H9 (cell line): ENCODE data around the gene ITGB8. TPM values are rescaled to one million over a fixed set of nuclear protein-coding genes. Genes with fewer than 3 reads are reported as not detected.

ENCODE experiments used
- DNase-seq: peaks from one replicate; pipeline ENCODE4 v3.0.0-alpha.2; 2017
- H2AFZ ChIP-seq: one replicate; pipeline ENCODE4 v1.6.1; 2013; ENCODE audit warnings: mild to moderate bottlenecking, low read length, control low read depth, moderate library complexity
- H2AK5ac ChIP-seq: 2 replicates; pipeline ENCODE4 v1.6.1; 2013; ENCODE audit warnings: low read length, control low read depth, mixed read lengths; ENCODE audit not compliant: insufficient read length
- H2BK120ac ChIP-seq: one replicate; pipeline ENCODE4 v1.6.1; 2013; ENCODE audit warnings: low read depth, mild to moderate bottlenecking, low read length, control low read depth, inconsistent platforms; ENCODE audit not compliant: poor library complexity, severe bottlenecking
- H2BK12ac ChIP-seq: 2 replicates; pipeline ENCODE4 v1.6.1; 2013; ENCODE audit warnings: low read length, control low read depth, mixed read lengths, low read depth; ENCODE audit not compliant: insufficient read length
- H2BK15ac ChIP-seq: 2 replicates; pipeline ENCODE4 v1.6.1; 2013; ENCODE audit warnings: low read depth, low read length, control low read depth
- H2BK20ac ChIP-seq: one replicate; pipeline ENCODE4 v1.6.1; 2013; ENCODE audit warnings: low read depth, mild to moderate bottlenecking, low read length, control low read depth, inconsistent platforms; ENCODE audit not compliant: poor library complexity, severe bottlenecking
- H2BK5ac ChIP-seq: 2 replicates; pipeline ENCODE4 v1.6.1; 2013; ENCODE audit warnings: low read length, control low read depth, mixed read lengths; ENCODE audit not compliant: insufficient read length
- H3K14ac ChIP-seq: 2 replicates; pipeline ENCODE4 v1.6.1; 2013; ENCODE audit warnings: low read length, control low read depth; ENCODE audit not compliant: insufficient read depth
- H3K18ac ChIP-seq: 2 replicates; pipeline ENCODE4 v1.6.1; 2013; ENCODE audit warnings: low read depth, mild to moderate bottlenecking, mixed read lengths, low read length, control low read depth; ENCODE audit not compliant: insufficient read length
- H3K23ac ChIP-seq: 2 replicates; pipeline ENCODE4 v1.6.1; 2013; ENCODE audit warnings: low read length, control low read depth, mixed read lengths, low read depth; ENCODE audit not compliant: insufficient read length
- H3K23me2 ChIP-seq: 2 replicates; pipeline ENCODE4 v1.6.1; 2013; ENCODE audit warnings: low read depth, mild to moderate bottlenecking, mixed read lengths, low read length, control low read depth; ENCODE audit not compliant: insufficient read length, poor library complexity, severe bottlenecking
- H3K27ac ChIP-seq: 2 replicates; pipeline ENCODE4 v1.5.1; 2013; ENCODE audit warnings: low read length, control low read depth, mixed read lengths, low read depth; ENCODE audit not compliant: insufficient read length
- H3K27me3 ChIP-seq: 2 replicates; pipeline ENCODE4 v1.6.1; 2013; ENCODE audit warnings: low read length, control low read depth, inconsistent platforms; ENCODE audit not compliant: insufficient read depth
- H3K4ac ChIP-seq: 2 replicates; pipeline ENCODE4 v1.6.1; 2013; ENCODE audit warnings: low read depth, mild to moderate bottlenecking, control low read depth, inconsistent platforms, low read length, moderate library complexity
- H3K4me1 ChIP-seq: 2 replicates; pipeline ENCODE4 v1.6.1; 2013; ENCODE audit warnings: low read length, control low read depth, inconsistent platforms; ENCODE audit not compliant: insufficient read depth
- H3K4me2 ChIP-seq: 2 replicates; pipeline ENCODE4 v1.6.1; 2013; ENCODE audit warnings: low read length, control low read depth, mixed read lengths; ENCODE audit not compliant: insufficient read length, insufficient read depth
- H3K56ac ChIP-seq: 2 replicates; pipeline ENCODE4 v1.6.1; 2013; ENCODE audit warnings: low read depth, mild to moderate bottlenecking, mixed read lengths, low read length, control low read depth; ENCODE audit not compliant: insufficient read length
- H3K79me1 ChIP-seq: 2 replicates; pipeline ENCODE4 v1.6.1; 2013; ENCODE audit warnings: low read depth, mild to moderate bottlenecking, moderate library complexity, low read length, control low read depth, inconsistent platforms; ENCODE audit not compliant: insufficient read depth, poor library complexity, severe bottlenecking
- H3K79me2 ChIP-seq: 2 replicates; pipeline ENCODE4 v1.6.1; 2013; ENCODE audit warnings: low read length, control low read depth, inconsistent platforms; ENCODE audit not compliant: insufficient read depth
- H3K9ac ChIP-seq: 2 replicates; pipeline ENCODE4 v1.6.1; 2013; ENCODE audit warnings: low read length, control low read depth, mixed read lengths; ENCODE audit not compliant: insufficient read length; ENCODE audit errors: extremely low read depth
- H3K9me3 ChIP-seq: one replicate; pipeline ENCODE4 v1.6.1; 2013; ENCODE audit warnings: low read depth, low read length, inconsistent platforms; ENCODE audit not compliant: control insufficient read depth
- H3T11ph ChIP-seq: one replicate; pipeline ENCODE4 v1.6.1; 2013; ENCODE audit warnings: mild to moderate bottlenecking, low read length, control low read depth, inconsistent platforms
- H4K20me1 ChIP-seq: one replicate; pipeline ENCODE4 v1.6.1; 2013; ENCODE audit not compliant: control insufficient read depth, insufficient read length, insufficient read depth
- H4K5ac ChIP-seq: 2 replicates; pipeline ENCODE4 v1.6.1; 2013; ENCODE audit warnings: low read depth, mild to moderate bottlenecking, mixed read lengths, low read length, control low read depth; ENCODE audit not compliant: insufficient read length
- H4K8ac ChIP-seq: replicated peaks from 2 replicates; pipeline ENCODE4 v1.6.1; 2013; ENCODE audit warnings: low read length, control low read depth, mixed read lengths, low read depth; ENCODE audit not compliant: insufficient read length
- H4K91ac ChIP-seq: 2 replicates; pipeline ENCODE4 v1.6.1; 2013; ENCODE audit warnings: low read depth, mild to moderate bottlenecking, moderate library complexity, mixed read lengths, low read length, control low read depth; ENCODE audit not compliant: insufficient read length
- H3K27ac Mint-ChIP-seq, 3 experiments: 2 replicates in 2 of 3; 3 replicates in 1 of 3; pipeline ENCODE4 v1.8.0; 2020 to 2021; ENCODE audit warnings: mixed read lengths in 3 of 3, mild to moderate bottlenecking in 1 of 3, moderate library complexity in 1 of 3
- H3K27me3 Mint-ChIP-seq: 2 replicates; pipeline ENCODE4 v1.8.0; 2021; ENCODE audit warnings: low read depth, mild to moderate bottlenecking, moderate library complexity, mixed read lengths
- H3K36me3 Mint-ChIP-seq, 3 experiments: 2 replicates in 2 of 3; 3 replicates in 1 of 3; pipeline ENCODE4 v1.8.0; 2020 to 2021; ENCODE audit warnings: low read depth in 3 of 3, mixed read lengths in 3 of 3; ENCODE audit not compliant: insufficient read depth in 1 of 3
- H3K4me1 Mint-ChIP-seq, 2 experiments: 2 replicates each; pipeline ENCODE4 v1.8.0; 2020; ENCODE audit warnings: mixed read lengths in 2 of 2
- H3K4me3 Mint-ChIP-seq, 2 experiments: 2 replicates in 1 of 2; 3 replicates in 1 of 2; pipeline ENCODE4 v1.8.0; 2020 to 2021; ENCODE audit warnings: mild to moderate bottlenecking in 2 of 2, mixed read lengths in 2 of 2, moderate library complexity in 1 of 2
- H3K9me3 Mint-ChIP-seq, 2 experiments: 2 replicates in 1 of 2; 3 replicates in 1 of 2; pipeline ENCODE4 v1.8.0; 2020; ENCODE audit warnings: mild to moderate bottlenecking in 2 of 2, mixed read lengths in 2 of 2, moderate library complexity in 1 of 2
- CTCF ChIP-seq: fragments of 200-600 bp; sonication (generic); conservative IDR thresholded peaks from 3 replicates; pipeline ENCODE4 v1.8.0; 2021; ENCODE audit warnings: antibody characterized with exemption, mild to moderate bottlenecking
- WGBS: extraction: QIAGEN DNeasy Blood & Tissue Kit; methylation state at CpG from one replicate; pipeline ENCODE4 v1.1.7; 2013; ENCODE audit warnings: missing lambda C conversion rate, low lambda C conversion rate, mixed read lengths; ENCODE audit not compliant: insufficient read length; ENCODE audit errors: extremely low coverage; 5-methylcytosine and 5-hydroxymethylcytosine counted together
- total RNA-seq: library from RNA; stranded (reverse); gene quantifications from 2 replicates; pipeline ENCODE4 v1.2.1, GENCODE V29; 2021

ITGB8 gene
- total RNA-seq, 1 experiment from 2014 or later: 7.6 TPM

- no peak overlapping the region for H2BK12ac ChIP-seq
- no peak overlapping the region for H3K23ac ChIP-seq
- H3K4me2 ChIP-seq: no peak overlapping the region
- no peaks in the 10 kb centered on the region for H3K23me2 ChIP-seq
- H3K79me1 ChIP-seq: no peaks in the 10 kb centered on the region
- no peak overlapping the region for H3K56ac ChIP-seq
- H3K79me2 ChIP-seq: no peaks in the 10 kb centered on the region
- no peaks in the 10 kb centered on the region for H3K4me1 ChIP-seq
- H3K27me3 ChIP-seq: no peaks in the 10 kb centered on the region; the same call in 1 of the 2 replicates
- WGBS: no CpG with 5 or more reads among the region's 3 CpGs
- H3K27ac Mint-ChIP-seq: no peak overlapping the region
- H4K20me1 ChIP-seq: no peaks in the 10 kb centered on the region
- no peak overlapping the region for H4K5ac ChIP-seq
- no peak overlapping the region for H3K18ac ChIP-seq
- no peak overlapping the region for H3K27ac ChIP-seq
- H4K91ac ChIP-seq: no peak overlapping the region
- no peak overlapping the region for H3K4ac ChIP-seq
- no peak overlapping the region for H2AFZ ChIP-seq
- no peaks in the 10 kb centered on the region for H3K9me3 ChIP-seq
- H3K9me3 Mint-ChIP-seq: no peaks in the 10 kb centered on the region
- no peak overlapping the region for H3K4me3 Mint-ChIP-seq
- H2BK15ac ChIP-seq: no peak overlapping the region
- no peak for DNase-seq
- no peak overlapping the region for H4K8ac ChIP-seq
- H2BK5ac ChIP-seq: no peak overlapping the region
- no peak overlapping the region for H3K9ac ChIP-seq
- no peaks in the 10 kb centered on the region for H3K4me1 Mint-ChIP-seq
- no peak overlapping the region for H2AK5ac ChIP-seq
- H3K14ac ChIP-seq: no peak overlapping the region
- no peak overlapping the region for H3T11ph ChIP-seq
- no peaks in the 10 kb centered on the region for H3K36me3 Mint-ChIP-seq
- no peak overlapping the region for H2BK20ac ChIP-seq
- H3K27me3 Mint-ChIP-seq: no peaks in the 10 kb centered on the region
- no peak overlapping the region for H2BK120ac ChIP-seq
- no peak for TF ChIP-seq CTCF
These were observed 100.0 kb downstream of the ITGB8 start for GRCh38 chr7:20430664-20431063.
